CD14-positive monocyte (primary cell): ENCODE results near the gene BTBD3. TPM values are rescaled to one million over a fixed set of nuclear protein-coding genes. Genes with fewer than 3 reads are reported as not detected.

Experiments
- DNase-seq, 3 donors: peaks; one replicate each; pipeline ENCODE4 v3.0.0-alpha.2; 2011 to 2022
- H2AFZ ChIP-seq: 2 replicates; pipeline ENCODE4 v1.6.0; 2012; ENCODE audit warnings: mild to moderate bottlenecking, low read depth, low read length, inconsistent platforms; ENCODE audit not compliant: insufficient read depth, poor library complexity, severe bottlenecking
- H3K27ac ChIP-seq, 2 donors: 1 replicate in 1 of 2; 2 replicates in 1 of 2; pipeline ENCODE4 v1.5.1; 2012 to 2013; ENCODE audit warnings: low read length in 2 of 2, control low read depth in 1 of 2, inconsistent platforms in 1 of 2, low read depth in 1 of 2, mild to moderate bottlenecking in 1 of 2
- H3K27me3 ChIP-seq, 2 donors: one replicate each; pipeline versions ENCODE4 v1.6.0 to v1.6.1; 2011 to 2013; ENCODE audit warnings: low read length in 2 of 2; ENCODE audit not compliant: control insufficient read depth in 2 of 2, insufficient read depth in 2 of 2
- H3K36me3 ChIP-seq, 2 donors: replicated peaks in 1 of 2; 1 replicate in 1 of 2; 2 replicates in 1 of 2; pipeline versions ENCODE4 v1.5.1 to v1.6.1; 2012 to 2013; ENCODE audit warnings: low read length in 2 of 2, control low read depth in 1 of 2, inconsistent platforms in 1 of 2, mild to moderate bottlenecking in 1 of 2; ENCODE audit not compliant: insufficient read depth in 2 of 2, control insufficient read depth in 1 of 2
- H3K4me1 ChIP-seq, 2 donors: 1 replicate in 1 of 2; 2 replicates in 1 of 2; pipeline versions ENCODE4 v1.5.1 to v1.6.1; 2012 to 2013; ENCODE audit warnings: low read length in 2 of 2, control low read depth in 1 of 2, inconsistent platforms in 1 of 2, mild to moderate bottlenecking in 1 of 2, moderate library complexity in 1 of 2; ENCODE audit not compliant: insufficient read depth in 2 of 2, control insufficient read depth in 1 of 2
- H3K4me2 ChIP-seq: replicated peaks from 2 replicates; pipeline ENCODE3; 2012; ENCODE audit warnings: low read length, moderate library complexity, mild to moderate bottlenecking; ENCODE audit not compliant: poor library complexity, severe bottlenecking; ENCODE audit errors: extremely low read depth
- H3K4me3 ChIP-seq, 3 experiments: fragments of 200-600 bp in 1 of 3; sonication (generic) in 1 of 3; replicated peaks in 1 of 3; 1 replicate in 2 of 3; 2 replicates in 1 of 3; pipeline ENCODE4 v1.5.1; 2011 to 2013; ENCODE audit warnings: low read length in 3 of 3, mild to moderate bottlenecking in 3 of 3, control low read depth in 2 of 3, low read depth in 2 of 3, inconsistent platforms in 1 of 3, moderate library complexity in 1 of 3
- H3K79me2 ChIP-seq: 2 replicates; pipeline ENCODE4 v1.6.0; 2012; ENCODE audit warnings: mild to moderate bottlenecking, control low read depth, inconsistent platforms, low read length, moderate library complexity; ENCODE audit not compliant: insufficient read depth
- H3K9ac ChIP-seq: 2 replicates; pipeline ENCODE4 v1.6.0; 2017; ENCODE audit warnings: low read length, mild to moderate bottlenecking; ENCODE audit not compliant: insufficient read depth, poor library complexity, severe bottlenecking
- H3K9me3 ChIP-seq, 2 donors: replicated peaks in 1 of 2; 1 replicate in 1 of 2; 2 replicates in 1 of 2; pipeline versions ENCODE4 v1.5.1 to v1.6.1; 2012 to 2013; ENCODE audit warnings: low read length in 2 of 2, control low read depth in 1 of 2; ENCODE audit not compliant: control insufficient read depth in 1 of 2, insufficient read depth in 1 of 2
- H4K20me1 ChIP-seq: 2 replicates; pipeline ENCODE4 v1.6.0; 2012; ENCODE audit warnings: mild to moderate bottlenecking, low read length, control low read depth, moderate library complexity; ENCODE audit not compliant: insufficient read depth
- H3K27ac Mint-ChIP-seq, 7 donors: one replicate each; pipeline ENCODE4 v1.8.0; 2020; ENCODE audit warnings: mild to moderate bottlenecking in 7 of 7, mixed read lengths in 7 of 7, moderate library complexity in 6 of 7, inconsistent platforms in 2 of 7
- H3K27me3 Mint-ChIP-seq, 3 donors: one replicate each; pipeline ENCODE4 v1.8.0; 2021 to 2022; ENCODE audit warnings: low read depth in 3 of 3, mild to moderate bottlenecking in 3 of 3, mixed read lengths in 3 of 3, moderate library complexity in 3 of 3, inconsistent platforms in 1 of 3
- H3K36me3 Mint-ChIP-seq, 2 donors: one replicate each; pipeline ENCODE4 v1.8.0; 2020; ENCODE audit warnings: mixed read lengths in 2 of 2, inconsistent platforms in 1 of 2, mild to moderate bottlenecking in 1 of 2
- H3K4me1 Mint-ChIP-seq: one replicate; pipeline ENCODE4 v1.8.0; 2020; ENCODE audit warnings: mild to moderate bottlenecking, mixed read lengths
- H3K4me3 Mint-ChIP-seq, 2 donors: one replicate each; pipeline ENCODE4 v1.8.0; 2020; ENCODE audit warnings: mild to moderate bottlenecking in 2 of 2, mixed read lengths in 2 of 2, moderate library complexity in 1 of 2
- H3K9me3 Mint-ChIP-seq, 7 donors: one replicate each; pipeline ENCODE4 v1.8.0; 2020 to 2022; ENCODE audit warnings: mixed read lengths in 7 of 7, mild to moderate bottlenecking in 6 of 7, moderate library complexity in 6 of 7, inconsistent platforms in 2 of 7
- WGBS: methylation state at CpG from one replicate; pipeline ENCODE4 v1.1.5; 2013; ENCODE audit warnings: missing lambda C conversion rate; ENCODE audit not compliant: insufficient coverage; 5-methylcytosine and 5-hydroxymethylcytosine counted together
- intact Hi-C, 2 donors: fragments of 100-400 bp; cut with micrococcal nuclease; formaldehyde crosslinking; loops; one replicate each; pipeline versions ENCODE4 v1.15.0 to v1.15.1; 2023
- polyA minus RNA-seq: library from RNA; depleted of rRNA, polyadenylated mRNA; stranded (reverse); fragments of >200 nt; gene quantifications from 2 replicates; pipeline ENCODE4 v1.2.3, GENCODE V29; 2012
- polyA plus RNA-seq, 3 donors: library from polyadenylated mRNA; depleted of rRNA in 1 of 3; unstranded in 2 of 3; stranded (reverse) in 1 of 3; fragments of 300-500 nt in 2 of 3; fragments of >200 nt in 1 of 3; fragmentation: Illumina TruSeq in 2 of 3; gene quantifications; 1 replicate in 2 of 3; 2 replicates in 1 of 3; pipeline ENCODE4 v1.2.3, GENCODE V29; 2012 to 2021
- total RNA-seq, 12 experiments: library from RNA in 1 of 12; stranded (reverse) in 1 of 12; fragments of 120-200 nt in 1 of 12; gene quantifications; one replicate each; pipeline ENCODE4 v1.2.4 and lab custom pipeline; 2013 to 2026; ENCODE audit warnings: mixed read lengths in 6 of 12, inconsistent platforms in 1 of 12
- TF ChIP-seq, protein P1 (sequence below): fragments of 200-600 bp; IDR thresholded peaks from one replicate; pipeline ENCODE4 v1.8.0; 2022; ENCODE audit warnings: antibody characterized with exemption, mild to moderate bottlenecking

BTBD3 gene
- total RNA-seq (2013) = 8.0 TPM
- polyA plus RNA-seq (1 to 10 TPM; 4.4 to 8.5 (median 5.5) TPM), polyA minus RNA-seq (3.7 and 5.2 TPM in 2 replicates), total RNA-seq (lab: John Stamatoyannopoulos, UW) (7.4 to 45.1 (median 14.4) reads per million in 11 experiments)

DNA sequence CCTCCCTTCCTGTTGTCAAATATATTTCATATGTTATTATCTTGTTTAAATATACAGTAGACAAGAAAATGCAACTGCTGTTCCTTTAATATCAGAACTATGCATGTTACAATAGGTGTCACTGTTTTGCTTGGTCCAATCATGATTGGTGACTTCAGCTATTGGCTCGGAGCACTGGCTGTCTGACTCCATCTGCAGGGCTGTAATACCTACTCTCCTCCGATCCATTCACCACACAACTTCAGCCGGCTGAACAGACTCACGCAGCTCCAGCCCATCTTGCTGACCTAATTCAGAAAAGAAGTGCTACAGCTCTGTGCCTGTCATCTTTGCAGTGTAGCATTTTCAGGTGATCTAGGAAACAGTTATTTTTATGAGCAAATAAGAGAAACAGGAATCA lies at the start of gene BTBD3:
BTBD3 (plus strand) TSS at position 231 of the 400 bp plus-strand sequence. CDS start 383 bp downstream, outside the sequence.
- peaks cover 19% of the 10 kb centered on the region for H3K4me1 Mint-ChIP-seq
- peak within 1 kb of the TSS; percentile 35 for H3K4me2 ChIP-seq
- H3K9me3 Mint-ChIP-seq = no peaks in the 10 kb centered on the region
- H3K4me3 Mint-ChIP-seq = peak within 1 kb of the TSS; percentile 18 to 82
- H3K9me3 ChIP-seq = no peaks in the 10 kb centered on the region
- peak within 1 kb of the TSS in 1 of 3 experiments; percentile 18 for H3K4me3 ChIP-seq
- H2AFZ ChIP-seq = no peak within 1 kb of the TSS
- H3K27me3 Mint-ChIP-seq = no peaks in the 10 kb centered on the region
- H3K9ac ChIP-seq = no peak within 1 kb of the TSS
- H3K4me1 ChIP-seq = peaks cover 0 to 4% of the 10 kb centered on the region in 2 donors
- intact Hi-C loops = no loop called here
- TF ChIP-seq, protein P1, sequence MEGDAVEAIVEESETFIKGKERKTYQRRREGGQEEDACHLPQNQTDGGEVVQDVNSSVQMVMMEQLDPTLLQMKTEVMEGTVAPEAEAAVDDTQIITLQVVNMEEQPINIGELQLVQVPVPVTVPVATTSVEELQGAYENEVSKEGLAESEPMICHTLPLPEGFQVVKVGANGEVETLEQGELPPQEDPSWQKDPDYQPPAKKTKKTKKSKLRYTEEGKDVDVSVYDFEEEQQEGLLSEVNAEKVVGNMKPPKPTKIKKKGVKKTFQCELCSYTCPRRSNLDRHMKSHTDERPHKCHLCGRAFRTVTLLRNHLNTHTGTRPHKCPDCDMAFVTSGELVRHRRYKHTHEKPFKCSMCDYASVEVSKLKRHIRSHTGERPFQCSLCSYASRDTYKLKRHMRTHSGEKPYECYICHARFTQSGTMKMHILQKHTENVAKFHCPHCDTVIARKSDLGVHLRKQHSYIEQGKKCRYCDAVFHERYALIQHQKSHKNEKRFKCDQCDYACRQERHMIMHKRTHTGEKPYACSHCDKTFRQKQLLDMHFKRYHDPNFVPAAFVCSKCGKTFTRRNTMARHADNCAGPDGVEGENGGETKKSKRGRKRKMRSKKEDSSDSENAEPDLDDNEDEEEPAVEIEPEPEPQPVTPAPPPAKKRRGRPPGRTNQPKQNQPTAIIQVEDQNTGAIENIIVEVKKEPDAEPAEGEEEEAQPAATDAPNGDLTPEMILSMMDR = no peak
- peak within 1 kb of the TSS in 2 of 7 donors; percentile 7 to 19 for H3K27ac Mint-ChIP-seq
- peaks cover 2 to 3% of the 10 kb centered on the region in 2 donors for H3K36me3 ChIP-seq
- no peaks in the 10 kb centered on the region for H3K27me3 ChIP-seq
- peaks cover 2 to 6% of the 10 kb centered on the region in 2 donors for H3K36me3 Mint-ChIP-seq
- no peak for DNase-seq
- 0% methylated on average over 4 of the region's 4 CpGs for WGBS
- peaks cover 14% of the 10 kb centered on the region for H4K20me1 ChIP-seq
- peaks cover 4% of the 10 kb centered on the region for H3K79me2 ChIP-seq
- no peak within 1 kb of the TSS for H3K27ac ChIP-seq

DNA sequence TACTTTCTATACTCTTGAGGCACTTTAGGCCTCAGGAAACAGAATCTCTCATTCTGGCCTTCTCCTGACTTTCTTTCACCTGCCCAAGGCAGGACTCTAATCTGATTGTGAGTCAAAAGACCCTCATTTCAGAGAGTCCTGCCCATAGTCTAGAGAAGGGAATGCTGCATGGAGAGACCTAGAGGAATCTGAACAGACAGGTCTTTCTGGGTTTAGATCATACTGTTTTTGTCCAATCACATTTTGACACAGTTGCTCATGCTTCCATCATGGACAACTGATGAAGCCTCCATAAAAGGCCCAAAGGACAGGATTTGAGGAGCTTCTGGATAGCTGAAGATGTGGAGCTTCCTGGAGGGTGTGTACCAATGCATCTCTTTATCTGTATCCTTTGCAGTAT lies 48.1 kb upstream of the BTBD3 start:
- H3K27ac Mint-ChIP-seq = no peak overlapping the region
- peaks cover 0 to 1% (median 0%) of the 10 kb centered on the region in 3 donors for H3K27me3 Mint-ChIP-seq
- peaks cover 0 to 4% (median 2%) of the 10 kb centered on the region in 7 donors for H3K9me3 Mint-ChIP-seq
- Histone ChIP-seq H3K4me1 (no peaks in the 10 kb centered on the region), H3K9me3 (no peaks in the 10 kb centered on the region), H3K36me3 (no peaks in the 10 kb centered on the region), H3K9ac (no peak overlapping the region), H3K4me3 (no peak overlapping the region), H3K4me2 (no peak overlapping the region), H2AFZ (no peak overlapping the region), H4K20me1 (no peaks in the 10 kb centered on the region), H3K79me2 (no peaks in the 10 kb centered on the region), H3K27ac (no peak overlapping the region), H3K27me3 (no peaks in the 10 kb centered on the region)
- no peaks in the 10 kb centered on the region for H3K4me1 Mint-ChIP-seq
- DNase-seq = no peak
- intact Hi-C loops = no loop called here
- TF ChIP-seq, protein P1 = no peak
- no peak overlapping the region for H3K4me3 Mint-ChIP-seq
- H3K36me3 Mint-ChIP-seq = no peaks in the 10 kb centered on the region
